Stimulated activated CD4-positive, alpha-beta T cell treated with anti-CD3 and anti-CD28 coated beads, Interleukin-2, amount 100 ng/mL, for 24 hours (primary cell): ENCODE measurements around the gene DTD1.
"Not testable (repeated sequence)": the region's sequence is repeated elsewhere in the genome, so short reads cannot be mapped to it uniquely, and the experiment has no call there.

ENCODE experiments used
- DNase-seq, 2 donors: peaks; one replicate each; pipeline ENCODE4 v3.0.0-alpha.2; 2020

Gene DTD1

GRCh38 chr20:18749528-18749927 lies 161.7 kb downstream of the DTD1 start:
- DNase-seq, result no peak

DNA sequence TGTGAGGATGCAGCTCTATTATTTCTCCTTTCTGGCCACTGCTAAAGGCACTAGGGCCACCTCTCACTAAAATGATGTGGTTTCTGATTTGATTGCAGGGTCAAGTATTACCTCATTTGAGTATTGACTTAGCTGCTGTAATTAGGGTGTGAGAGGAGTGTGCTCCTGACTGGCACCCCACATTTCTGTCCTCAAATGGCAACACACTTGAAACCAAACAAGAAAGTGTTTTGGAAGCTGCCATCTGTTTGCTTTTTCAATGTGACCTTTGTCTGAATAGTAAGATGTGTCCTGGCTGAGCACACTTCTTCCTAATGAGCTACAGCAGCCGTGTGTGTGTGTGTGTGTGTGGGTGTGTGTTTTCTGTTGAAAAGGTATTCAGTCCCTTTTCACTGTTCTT lies 162.9 kb downstream of the DTD1 start:
- no peak for DNase-seq

DNA sequence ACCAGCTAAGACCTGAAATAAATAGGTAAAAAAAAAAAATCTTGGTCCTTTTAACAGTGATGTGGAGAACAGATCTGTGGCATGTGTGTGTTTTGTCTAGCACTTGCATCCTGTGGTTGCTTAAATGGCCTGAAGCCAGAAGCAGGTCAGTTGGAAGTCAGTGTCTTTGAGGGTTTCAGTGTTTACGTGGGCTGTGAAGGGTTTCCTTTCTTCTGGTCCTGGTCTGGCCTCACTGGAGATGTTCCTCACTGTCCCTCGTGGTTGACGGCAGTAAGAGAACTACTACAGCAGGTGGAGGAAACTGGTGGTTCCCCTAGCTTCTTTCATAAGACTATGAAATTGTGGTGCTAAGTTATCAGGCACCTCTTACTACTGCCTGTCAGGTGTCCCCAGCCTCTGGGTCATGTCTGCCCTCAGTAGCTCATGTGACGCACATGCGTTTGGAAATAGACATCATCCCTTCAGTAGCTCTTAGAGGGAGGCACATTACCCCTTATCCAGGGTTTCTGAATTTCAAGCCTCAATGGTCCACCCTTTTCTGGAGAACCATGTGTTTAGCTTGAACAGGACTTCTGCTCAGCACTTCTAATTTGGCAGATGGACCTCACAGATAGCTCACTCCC lies 166.3 kb downstream of the DTD1 start:
- DNase-seq, result no peak

GRCh38 chr20:18754653-18755045 lies 166.8 kb downstream of the DTD1 start:
- DNase-seq, result no peak

DNA sequence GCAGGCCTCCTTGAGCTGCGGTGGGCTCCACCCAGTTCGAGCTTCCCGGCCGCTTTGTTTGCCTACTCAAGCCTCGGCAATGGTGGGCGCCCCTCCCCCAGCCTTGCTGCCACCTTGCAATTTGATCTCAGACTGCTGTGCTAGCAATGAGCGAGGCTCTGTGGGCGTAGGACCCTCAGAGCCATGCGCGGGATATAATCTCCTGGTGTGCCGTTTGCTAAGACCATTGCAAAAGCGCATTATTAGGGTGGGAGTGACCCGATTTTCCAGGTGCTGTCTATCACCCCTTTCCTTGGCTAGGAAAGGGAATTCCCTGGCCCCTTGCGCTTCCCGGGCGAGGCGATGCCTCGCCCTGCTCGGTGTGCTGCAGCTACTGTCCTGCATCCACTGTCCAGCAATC lies 173.0 kb downstream of the DTD1 start:
- not testable (repeated sequence) for DNase-seq

DNA sequence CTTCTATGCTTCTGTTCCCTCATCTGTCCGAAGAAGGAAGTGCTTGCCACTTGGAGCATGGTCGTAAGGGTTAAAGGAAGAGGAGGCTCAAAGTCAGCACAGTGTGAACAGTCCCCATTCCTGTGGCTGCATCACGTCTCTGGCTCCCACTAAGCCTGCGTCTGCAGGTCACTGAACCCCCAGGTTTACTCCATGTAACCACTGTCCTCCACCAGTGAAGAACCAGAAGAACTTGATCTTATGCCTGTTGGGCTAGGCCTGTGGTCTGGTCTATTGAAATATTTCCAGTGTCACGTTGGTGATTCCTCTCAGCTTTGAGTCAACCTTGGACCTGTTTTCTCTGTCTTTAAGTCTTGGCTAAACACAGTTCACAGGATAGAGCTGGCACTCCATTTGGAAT lies 179.8 kb downstream of the DTD1 start:
- no peak for DNase-seq

DNA sequence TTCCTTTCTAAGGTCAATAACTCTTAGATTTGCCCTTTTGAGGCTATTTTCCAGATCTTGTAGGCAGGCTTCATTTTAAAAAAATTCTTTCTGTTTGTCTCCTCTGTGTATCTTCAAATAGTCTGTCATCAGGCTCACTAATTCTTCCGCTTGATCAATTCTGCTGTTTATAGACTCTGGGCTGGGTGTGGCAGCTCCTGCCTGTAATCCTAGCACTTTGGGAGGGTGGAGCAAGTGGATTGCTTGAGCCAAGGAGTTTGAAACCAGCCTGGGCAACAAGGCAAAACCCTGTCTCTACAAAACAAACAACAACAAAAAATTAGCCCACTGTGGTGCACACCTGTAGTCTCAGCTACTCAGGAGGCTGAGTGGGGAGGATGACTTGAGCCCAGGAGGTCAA lies 185.7 kb downstream of the DTD1 start:
- DNase-seq, result no peak

DNA sequence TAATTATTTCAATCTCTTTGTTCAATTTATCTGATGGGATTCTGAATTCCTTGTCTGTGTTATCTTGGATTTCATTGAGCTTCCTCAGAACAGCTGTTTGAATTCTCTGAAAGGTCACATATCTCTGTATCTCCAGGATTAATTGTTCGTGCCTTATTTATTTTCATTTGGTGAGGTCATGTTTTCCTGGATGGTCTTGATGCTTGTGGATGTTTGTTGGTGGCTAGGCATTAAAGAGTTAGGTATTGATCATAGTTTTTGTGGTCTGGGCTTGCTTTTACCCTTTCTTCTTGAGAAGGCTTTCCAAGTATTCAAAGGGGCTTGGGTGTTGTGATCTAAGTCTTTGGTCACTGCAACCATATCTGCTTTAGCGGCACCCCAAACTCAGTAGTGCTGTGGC lies 186.4 kb downstream of the DTD1 start:
- DNase-seq, result no peak

DNA sequence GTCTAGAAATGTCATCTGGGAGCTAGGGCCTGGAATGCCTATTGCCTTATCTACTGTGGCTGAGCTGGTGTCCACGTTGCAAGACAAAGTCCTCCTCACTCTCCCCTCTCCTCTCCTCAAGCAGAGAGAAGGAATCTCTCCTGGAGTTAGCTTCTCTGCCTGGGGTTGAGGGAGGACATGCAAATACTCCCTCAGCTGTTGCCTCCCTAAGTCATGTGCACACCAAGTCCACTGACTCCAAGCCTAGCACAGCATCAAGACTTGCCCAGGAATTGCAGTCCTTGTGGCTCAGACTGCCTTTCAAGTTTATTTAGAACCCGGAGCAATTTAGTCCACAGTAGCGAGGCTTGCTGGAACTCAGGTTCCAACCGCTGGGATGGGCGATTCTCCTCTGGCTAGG lies 187.8 kb downstream of the DTD1 start:
- no peak for DNase-seq

DNA sequence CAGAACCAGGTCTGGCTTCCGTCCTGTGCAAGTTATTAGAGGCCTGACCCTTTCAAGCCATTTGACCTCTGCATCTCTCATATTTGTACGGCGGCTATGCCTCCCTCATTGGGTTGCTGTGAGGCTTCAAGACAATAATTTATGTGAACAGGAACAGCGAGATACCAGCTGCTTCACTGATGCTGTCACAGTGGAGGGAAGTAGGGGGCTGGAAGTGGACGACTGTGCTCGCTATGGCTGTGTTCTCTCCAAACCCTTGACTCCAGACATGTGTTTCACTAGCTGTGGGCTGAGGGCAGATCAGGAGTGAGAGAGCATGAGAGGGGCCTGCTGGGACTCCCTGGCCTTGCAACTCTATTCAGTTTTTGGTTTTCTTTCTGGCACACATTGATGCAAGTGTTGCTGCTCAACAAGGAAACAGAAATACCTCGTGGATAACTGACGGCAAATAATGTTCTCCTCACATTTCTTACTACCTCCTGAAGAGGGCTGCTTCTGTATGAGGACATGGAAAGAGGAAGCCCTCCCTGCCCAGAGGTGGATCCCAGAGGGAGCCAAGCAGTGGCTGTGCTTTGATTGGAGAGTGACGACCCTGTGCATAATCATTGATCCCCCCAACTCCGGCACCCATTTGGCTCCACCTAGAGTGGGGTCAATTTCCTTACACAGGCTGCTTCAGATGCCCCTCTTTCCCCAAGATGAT lies 191.0 kb downstream of the DTD1 start:
- no peak for DNase-seq

DNA sequence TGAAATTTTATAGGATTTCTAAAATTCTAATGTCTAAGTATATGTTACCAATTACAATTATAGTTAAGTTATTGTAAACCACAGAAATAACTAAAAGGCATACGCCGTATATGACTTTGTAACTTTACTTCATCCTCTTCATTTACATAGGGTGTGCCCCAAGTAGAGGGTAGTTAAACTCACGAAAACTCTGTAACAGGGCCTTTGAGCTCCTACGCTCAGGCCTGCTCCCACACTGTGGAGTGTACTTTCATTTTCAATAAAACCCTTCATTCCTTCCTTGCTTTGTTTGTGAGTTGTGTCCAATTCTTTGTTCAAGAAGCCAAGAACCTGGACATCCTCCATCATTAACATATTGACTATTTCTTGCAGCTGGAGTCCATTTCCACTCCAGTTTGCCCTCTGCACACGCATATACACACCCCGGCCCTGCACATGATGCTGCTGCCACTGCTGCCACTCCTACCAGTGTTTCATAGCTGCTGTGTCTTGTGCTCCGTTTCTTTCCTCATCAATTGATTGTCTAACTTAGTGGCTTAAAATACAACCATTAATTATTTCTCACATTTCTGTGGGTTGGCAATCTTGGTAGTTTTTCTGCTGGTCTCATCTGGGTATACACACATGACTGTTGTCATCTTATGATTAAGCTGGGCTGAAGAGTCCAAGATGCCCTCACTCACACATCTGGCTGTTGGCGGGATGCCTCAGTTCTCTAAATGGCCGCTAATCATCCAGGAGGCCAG lies 192.7 kb downstream of the DTD1 start:
- DNase-seq, result no peak

DNA sequence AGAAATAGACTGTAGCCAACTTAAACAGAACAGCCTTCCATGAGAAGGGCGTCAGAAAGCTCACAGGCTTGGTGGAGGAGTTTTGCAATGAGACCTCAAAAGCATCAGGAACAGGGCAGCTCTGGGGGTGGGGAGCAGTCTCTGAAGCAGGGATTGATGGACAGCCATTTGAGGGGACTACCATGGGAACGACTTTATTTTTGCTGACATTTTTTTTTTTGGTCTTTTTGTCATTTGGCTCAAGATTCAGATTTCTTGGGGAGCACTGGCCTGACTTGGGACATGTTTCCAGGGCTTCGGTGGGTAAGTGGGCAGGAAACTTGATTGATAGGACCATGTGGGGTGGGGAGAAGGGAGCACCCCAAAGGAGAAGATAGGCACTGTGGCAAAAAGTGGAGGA lies 193.7 kb downstream of the DTD1 start:
- DNase-seq, result no peak

DNA sequence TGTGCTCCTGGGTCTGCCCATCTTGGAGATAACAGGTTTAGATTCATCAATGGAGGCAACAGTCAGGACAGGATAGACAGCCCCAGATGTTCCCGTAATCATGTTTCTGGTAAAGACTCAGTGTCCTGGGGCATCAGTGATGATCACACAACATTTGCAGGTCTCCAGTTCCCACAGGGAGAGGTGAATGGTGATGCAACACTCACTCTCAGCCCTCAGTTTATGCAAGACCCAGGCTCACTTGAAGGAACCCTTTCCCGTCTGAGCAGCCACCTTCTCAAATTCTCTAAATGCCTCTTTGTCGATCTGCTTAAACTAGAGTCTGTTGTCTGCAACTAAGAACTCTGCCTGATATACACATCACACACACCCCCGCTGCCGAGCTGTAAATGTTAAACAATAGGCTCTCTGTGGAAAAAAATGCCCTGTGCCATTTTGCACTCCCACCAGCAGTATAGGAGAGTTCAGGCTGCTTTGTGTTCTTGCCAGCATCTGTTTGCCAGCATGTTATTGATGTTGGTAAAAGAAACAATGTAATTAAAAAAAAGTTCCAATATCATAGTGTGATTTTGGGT lies 195.6 kb downstream of the DTD1 start:
- no peak for DNase-seq

GRCh38 chr20:18787046-18787445 lies 199.2 kb downstream of the DTD1 start:
- not testable (repeated sequence) for DNase-seq

DNA sequence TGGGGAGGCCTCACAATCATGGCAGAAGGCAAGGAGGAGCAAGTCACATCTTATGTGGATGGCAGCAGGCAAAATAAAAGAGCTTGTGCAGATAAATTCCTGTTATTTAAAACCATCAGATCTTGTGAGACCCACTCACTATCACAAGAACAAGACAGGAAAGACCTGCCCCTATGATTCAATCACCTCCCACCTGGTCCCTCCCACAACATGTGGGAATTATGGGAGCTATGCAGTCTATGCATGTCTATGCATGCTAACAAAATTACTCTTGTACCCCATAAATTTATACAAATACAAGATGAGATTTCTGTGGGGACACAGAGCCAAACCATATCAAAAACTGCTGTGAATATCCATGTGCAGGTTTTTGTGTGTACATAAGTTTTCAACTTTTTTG lies 200.2 kb downstream of the DTD1 start:
- no peak for DNase-seq

DNA sequence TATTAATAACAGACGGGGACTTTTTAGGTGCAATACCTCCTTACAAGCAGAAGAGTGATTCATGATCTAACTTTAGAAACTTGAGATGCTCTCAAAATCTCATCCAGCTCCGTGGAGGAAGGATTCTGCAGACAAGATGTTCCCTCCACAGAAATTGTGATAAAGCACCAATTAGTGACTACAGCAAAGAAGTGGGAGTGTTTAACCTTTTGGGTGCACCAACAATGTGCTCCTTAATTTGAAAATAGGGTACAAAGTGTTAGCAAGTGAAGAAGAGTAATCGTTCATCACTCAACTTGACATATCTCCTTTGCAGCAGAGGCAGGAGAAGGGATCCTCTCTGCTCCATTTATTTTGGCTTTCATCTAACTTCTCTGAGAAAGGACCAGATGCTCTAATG lies 202.9 kb downstream of the DTD1 start:
- DNase-seq, result no peak

GRCh38 chr20:18793625-18794427 lies 206.0 kb downstream of the DTD1 start:
- DNase-seq, result peak; percentile 80 to 83

- no peak for DNase-seq
These were observed 206.6 kb downstream of the DTD1 start for GRCh38 chr20:18794428-18794787.

- no peak for DNase-seq
These were observed 207.5 kb downstream of the DTD1 start for GRCh38 chr20:18795366-18795765.

- no peak for DNase-seq
These were observed 208.5 kb downstream of the DTD1 start for GRCh38 chr20:18796282-18796833.

- no peak for DNase-seq
These were observed 213.7 kb downstream of the DTD1 start for GRCh38 chr20:18801516-18801915.

- no peak for DNase-seq
These were observed 214.3 kb downstream of the DTD1 start for GRCh38 chr20:18802012-18802634.
